Right renal cortex interstitium (tissue), 3 donors: ENCODE results near the gene RPS10. TPM values are rescaled to one million over a fixed set of nuclear protein-coding genes. Genes with fewer than 3 reads are reported as not detected.
"Not testable (repeated sequence)": the region's sequence is repeated elsewhere in the genome, so short reads cannot be mapped to it uniquely, and the experiment has no call there.

Experiments used
- DNase-seq, 3 donors: peaks; one replicate each; pipeline ENCODE4 v3.0.0-alpha.2; 2013; ENCODE audit warnings: low read depth in 3 of 3, low spot score in 2 of 3
- polyA plus RNA-seq, 3 donors: library from polyadenylated mRNA; unstranded; fragments of 120-200 nt; gene quantifications; one replicate each; pipeline ENCODE4 v1.2.1, GENCODE V29; 2013; ENCODE audit not compliant: insufficient read length in 3 of 3

Gene RPS10
- polyA plus RNA-seq, 3 donors, result 1,392 to 1,491 (median 1,410) TPM

DNA sequence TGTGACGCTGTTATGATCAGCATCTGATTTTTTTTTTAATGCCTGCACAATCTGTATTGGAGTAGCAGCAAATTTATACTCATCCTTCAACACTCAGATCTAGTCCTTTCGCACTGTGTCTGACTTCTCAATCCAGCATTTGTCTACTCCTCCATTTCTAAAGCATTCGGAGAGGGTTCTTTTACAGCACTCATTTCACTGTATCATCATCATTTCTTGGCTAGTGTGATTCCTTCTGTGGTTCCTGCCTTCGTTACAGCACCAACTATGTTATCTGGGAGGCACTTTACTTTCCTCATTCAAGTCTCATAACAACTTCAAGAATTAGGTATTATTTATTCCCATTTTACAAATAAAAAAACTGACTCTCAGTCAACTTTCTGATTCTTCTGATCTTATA is 51.4 kb downstream of the RPS10 start:
- no peak for DNase-seq

GRCh38 chr6:34374069-34374468 is 51.8 kb downstream of the RPS10 start:
- DNase-seq, result no peak

DNA sequence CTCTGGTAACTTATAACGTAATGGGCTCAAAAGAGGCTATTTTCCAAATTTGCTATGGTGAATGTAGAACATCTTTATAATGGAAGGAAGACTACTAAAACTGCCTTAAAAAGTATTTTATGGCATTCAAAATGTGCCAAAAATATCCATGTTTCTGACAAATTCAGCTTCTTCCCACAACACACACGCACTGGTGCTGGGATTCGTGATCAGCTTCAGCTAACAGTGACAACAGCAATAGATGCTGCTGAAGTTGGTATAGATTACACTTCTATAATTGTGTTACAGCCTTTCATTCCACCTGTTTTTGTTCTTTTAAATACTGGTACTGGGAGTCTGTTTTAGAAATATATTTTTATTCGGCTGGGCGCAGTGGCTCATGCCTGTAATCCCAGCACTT is 52.4 kb downstream of the RPS10 start:
- no peak for DNase-seq

- not testable (repeated sequence) for DNase-seq
These were observed 54.0 kb downstream of the RPS10 start for GRCh38 chr6:34371865-34372264.

DNA sequence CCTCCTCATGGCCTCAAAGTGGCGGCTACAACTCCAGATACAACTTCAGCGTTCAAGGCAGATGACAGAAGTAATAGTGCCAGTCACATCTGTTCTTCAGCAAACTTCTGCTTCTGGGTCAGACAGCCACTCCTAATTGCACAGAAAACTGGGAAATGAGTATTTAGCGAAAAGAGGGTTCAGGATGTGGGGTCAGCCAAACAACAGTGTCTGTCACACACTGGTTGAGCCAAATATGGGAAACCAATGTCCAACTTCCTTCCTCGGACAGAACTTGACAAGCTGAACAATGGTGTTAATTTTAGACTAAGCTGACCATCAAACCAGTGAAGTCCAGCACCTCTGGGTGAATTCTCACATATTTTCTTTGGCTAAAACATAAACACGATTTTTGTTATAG is 55.5 kb downstream of the RPS10 start:
- DNase-seq, result no peak

DNA sequence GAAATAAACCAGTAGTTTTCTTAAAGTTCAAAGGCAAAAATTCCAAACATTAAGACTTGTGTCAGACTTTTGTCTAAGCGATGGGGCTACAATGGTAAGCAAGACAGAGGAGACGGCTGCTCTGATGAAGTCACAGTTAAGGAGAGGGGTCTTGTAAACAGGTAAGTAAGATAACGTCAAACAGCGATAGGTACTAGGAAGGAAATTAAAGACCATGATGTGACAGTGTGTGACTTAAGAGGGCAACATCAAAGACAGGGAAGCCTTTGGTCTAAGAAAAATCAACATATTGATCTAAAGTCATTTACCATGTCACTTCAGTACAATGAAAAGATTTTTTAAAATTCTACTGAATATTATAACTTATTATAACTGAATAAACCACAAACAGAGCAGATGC is 56.5 kb downstream of the RPS10 start:
- DNase-seq, result no peak

Other genes starting within 250 kb of the RPS10 start
- 100 to 1,000 TPM in 1 of 3 donors, 10 to 100 TPM in 2; 80.2 to 117 (median 97.5) TPM for gene HMGA1, start 189.2 kb downstream of the RPS10 start, polyA plus RNA-seq
- 10 to 100 TPM; 12.4 to 14.1 (median 13.3) TPM for gene SMIM29, start 177.1 kb downstream of the RPS10 start, polyA plus RNA-seq
- gene NUDT3, start 33.4 kb downstream of the RPS10 start, polyA plus RNA-seq, result 10 to 100 TPM; 13.9 to 16.1 (median 15.6) TPM
- gene PACSIN1, start 40.0 kb upstream of the RPS10 start, polyA plus RNA-seq, result under 1 TPM; 0.72 to 0.79 (median 0.75) TPM
- under 1 TPM in 2 of 3 donors, not detected in 1; 0.07 to 0.08 TPM for gene SPDEF, start 130.3 kb upstream of the RPS10 start, polyA plus RNA-seq